IMR-90 (cell line): Measurements from ENCODE around the gene ADGRV1. TPM values are rescaled to one million over a fixed set of nuclear protein-coding genes. Genes with fewer than 3 reads are reported as not detected.

Source experiments
- ATAC-seq: fragments of 200-7000 bp; cut with Tn5 transposase; 2 replicates; pipeline ENCODE4 v1.9.1; 2020; ENCODE audit warnings: low read depth, mild to moderate bottlenecking, moderate library complexity
- BruUV-seq: library from RNA; stranded (reverse); fragments of 400-500 nt; replicated peaks from 2 replicates; lab custom pipeline; 2021; lab: Mats Ljungman, UMichigan
- CTCF ChIA-PET: fragments of 300-600 bp; formaldehyde crosslinking; extraction: SDS; loops from one replicate; lab custom pipeline; 2021; ENCODE audit warnings: antibody characterized with exemption; lab: Yijun Ruan, JAX
- POLR2A ChIA-PET: fragments of 300-600 bp; sonication (Branson Sonifier 250); formaldehyde crosslinking; loops from one replicate; lab custom pipeline; 2022; ENCODE audit warnings: antibody characterized with exemption; ENCODE audit not compliant: unreplicated experiment; lab: Charles Lee
- DNase-seq: peaks from one replicate; pipeline ENCODE4 v3.0.0; 2013
- H2AFZ ChIP-seq: replicated peaks from 2 replicates; pipeline ENCODE3; 2013; ENCODE audit warnings: low read length, mild to moderate bottlenecking; ENCODE audit not compliant: poor library complexity
- H2AK5ac ChIP-seq: 2 replicates; pipeline ENCODE4 v1.6.1; 2013; ENCODE audit warnings: low read depth, low read length, inconsistent platforms
- H2AK9ac ChIP-seq: replicated peaks from 2 replicates; pipeline ENCODE3; 2013; ENCODE audit warnings: mild to moderate bottlenecking, low read depth, low read length, moderate library complexity; ENCODE audit not compliant: poor library complexity
- H2BK120ac ChIP-seq: 2 replicates; pipeline ENCODE4 v1.6.1; 2013; ENCODE audit warnings: low read depth, low read length, inconsistent platforms
- H2BK15ac ChIP-seq: 3 replicates; pipeline ENCODE4 v1.6.1; 2013; ENCODE audit warnings: low read depth, low read length, inconsistent platforms
- H2BK20ac ChIP-seq: 2 replicates; pipeline ENCODE4 v1.6.1; 2013; ENCODE audit warnings: low read depth, mild to moderate bottlenecking, inconsistent platforms, low read length, moderate library complexity
- H2BK5ac ChIP-seq: 2 replicates; pipeline ENCODE4 v1.6.1; 2013; ENCODE audit warnings: mild to moderate bottlenecking, low read depth, low read length, inconsistent platforms; ENCODE audit not compliant: poor library complexity, severe bottlenecking
- H3K14ac ChIP-seq: replicated peaks from 2 replicates; pipeline ENCODE4 v1.6.1; 2013; ENCODE audit warnings: low read depth, low read length, inconsistent platforms
- H3K18ac ChIP-seq: 2 replicates; pipeline ENCODE4 v1.6.1; 2013; ENCODE audit warnings: low read depth, low read length, control low read depth
- H3K23ac ChIP-seq: 2 replicates; pipeline ENCODE4 v1.6.1; 2013; ENCODE audit warnings: low read depth, low read length, inconsistent platforms
- H3K27ac ChIP-seq: 2 replicates; pipeline ENCODE4 v1.5.1; 2013; ENCODE audit warnings: mild to moderate bottlenecking, control low read depth, low read length; ENCODE audit not compliant: insufficient read depth
- H3K27me3 ChIP-seq: 2 replicates; pipeline ENCODE4 v1.6.1; 2013; ENCODE audit warnings: low read length; ENCODE audit not compliant: control insufficient read depth, insufficient read depth
- H3K36me3 ChIP-seq: 2 replicates; pipeline ENCODE4 v1.6.1; 2013; ENCODE audit warnings: low read length, mixed read lengths; ENCODE audit not compliant: control insufficient read depth, insufficient read depth
- H3K4ac ChIP-seq: 2 replicates; pipeline ENCODE4 v1.6.1; 2013; ENCODE audit warnings: low read depth, low read length, inconsistent platforms
- H3K4me1 ChIP-seq: 2 replicates; pipeline ENCODE4 v1.6.1; 2013; ENCODE audit warnings: low read length, mixed read lengths; ENCODE audit not compliant: control insufficient read depth, insufficient read depth
- H3K4me2 ChIP-seq: 2 replicates; pipeline ENCODE4 v1.6.1; 2013; ENCODE audit warnings: low read depth, mild to moderate bottlenecking, control low read depth, low read length, moderate library complexity
- H3K4me3 ChIP-seq: 2 replicates; pipeline ENCODE4 v1.5.1; 2013; ENCODE audit warnings: low read depth, mild to moderate bottlenecking, control low read depth, low read length, moderate library complexity; ENCODE audit not compliant: insufficient read depth
- H3K56ac ChIP-seq: 2 replicates; pipeline ENCODE4 v1.6.1; 2013; ENCODE audit warnings: low read length, inconsistent platforms; ENCODE audit not compliant: insufficient read depth; ENCODE audit errors: extremely low read depth
- H3K79me1 ChIP-seq, 2 experiments: 2 replicates each; pipeline ENCODE4 v1.6.1; 2013; ENCODE audit warnings: low read length in 2 of 2, inconsistent platforms in 1 of 2, low read depth in 1 of 2
- H3K9ac ChIP-seq: 2 replicates; pipeline ENCODE4 v1.6.1; 2013; ENCODE audit warnings: low read depth, low read length, control low read depth
- H3K9me1 ChIP-seq: 2 replicates; pipeline ENCODE4 v1.6.1; 2013; ENCODE audit warnings: low read length, inconsistent platforms; ENCODE audit not compliant: insufficient read depth
- H3K9me3 ChIP-seq: 2 replicates; pipeline ENCODE4 v1.6.1; 2013; ENCODE audit warnings: low read length; ENCODE audit not compliant: control insufficient read depth, insufficient read depth
- H4K20me1 ChIP-seq: 2 replicates; pipeline ENCODE4 v1.6.1; 2013; ENCODE audit warnings: low read length, inconsistent platforms; ENCODE audit not compliant: insufficient read depth
- H4K5ac ChIP-seq: 2 replicates; pipeline ENCODE4 v1.6.1; 2013; ENCODE audit warnings: mild to moderate bottlenecking, low read depth, low read length, control low read depth
- H4K8ac ChIP-seq, 2 experiments: 2 replicates each; pipeline ENCODE4 v1.6.1; 2013; ENCODE audit warnings: low read depth in 2 of 2, low read length in 2 of 2, control low read depth in 1 of 2, inconsistent platforms in 1 of 2
- H4K91ac ChIP-seq: 2 replicates; pipeline ENCODE4 v1.6.1; 2013; ENCODE audit warnings: low read depth, low read length, inconsistent platforms; ENCODE audit not compliant: insufficient read depth
- BHLHE40 ChIP-seq: fragments of 150-350 bp; IDR thresholded peaks from 2 replicates; pipeline ENCODE4 v1.6.1; 2016; ENCODE audit warnings: mild to moderate bottlenecking, low read depth, low read length
- ELK1 ChIP-seq: fragments of 150-350 bp; IDR thresholded peaks from 2 replicates; pipeline ENCODE4 v1.6.1; 2016; ENCODE audit warnings: low read depth, mild to moderate bottlenecking, low read length, moderate library complexity, borderline replicate concordance
- FOS ChIP-seq: fragments of 150-350 bp; IDR thresholded peaks from 2 replicates; pipeline ENCODE4 v1.6.1; 2016; ENCODE audit warnings: low read depth, low read length
- MXI1 ChIP-seq: IDR thresholded peaks from 2 replicates; pipeline ENCODE4 v1.6.1; 2012; ENCODE audit warnings: low read depth, mild to moderate bottlenecking, low read length, moderate library complexity, borderline replicate concordance
- POLR2A ChIP-seq: IDR thresholded peaks from 2 replicates; pipeline ENCODE4 v1.6.1; 2012; ENCODE audit warnings: mild to moderate bottlenecking, low read depth, low read length
- RAD21 ChIP-seq: IDR thresholded peaks from 2 replicates; pipeline ENCODE4 v1.6.1; 2012; ENCODE audit warnings: low read length, improper control_type of control experiment
- RCOR1 ChIP-seq: IDR thresholded peaks from 2 replicates; pipeline ENCODE4 v1.6.1; 2012; ENCODE audit warnings: mild to moderate bottlenecking, low read length, improper control_type of control experiment; ENCODE audit not compliant: insufficient replicate concordance
- RFX5 ChIP-seq: IDR thresholded peaks from 2 replicates; pipeline ENCODE4 v1.8.0; 2012; ENCODE audit warnings: low read depth, mild to moderate bottlenecking, low read length, moderate library complexity
- USF2 ChIP-seq: fragments of 150-350 bp; IDR thresholded peaks from 2 replicates; pipeline ENCODE4 v1.6.1; 2017; ENCODE audit warnings: mild to moderate bottlenecking, antibody characterized with exemption, low read length, low read depth
- WGBS, 2 experiments: methylation state at CpG; one replicate each; pipeline versions ENCODE4 v1.1.5 to v1.1.7; 2013; ENCODE audit warnings: missing lambda C conversion rate in 2 of 2; ENCODE audit not compliant: insufficient read length in 1 of 2; ENCODE audit errors: extremely low coverage in 2 of 2; 5-methylcytosine and 5-hydroxymethylcytosine counted together
- dilution Hi-C: fragments of 300-500 bp; cut with HindIII; formaldehyde crosslinking; loops from one replicate; pipeline ENCODE4 v1.14.3; 2018; ENCODE audit warnings: low sequenced_read_pairs; ENCODE audit not compliant: unreplicated experiment
- in situ Hi-C: fragments of 300-500 bp; cut with MboI; formaldehyde crosslinking; loops from 3 replicates; pipeline ENCODE4 v1.14.3; 2019; ENCODE audit warnings: low sequenced_read_pairs, inconsistent platforms, mixed read lengths
- intact Hi-C: fragments of 100-400 bp; cut with micrococcal nuclease; formaldehyde crosslinking; loops from 2 replicates; pipeline ENCODE4 v1.10.0; 2022
- polyA plus RNA-seq, 3 experiments: library from polyadenylated mRNA; depleted of rRNA; stranded (reverse); fragments of >200 nt; gene quantifications; 2 replicates each; pipeline ENCODE4 v1.2.3, GENCODE V29; 2012; ENCODE audit warnings: low replicate concordance in 1 of 3
- total RNA-seq: library from RNA; depleted of rRNA; stranded (reverse); fragments of >200 nt; gene quantifications from 2 replicates; pipeline ENCODE4 v1.2.3, GENCODE V29; 2012

ADGRV1 gene
- total and polyA plus RNA-seq, 2 of the 4 experiments (the other 2 are of a cell fraction), result under 0.01 TPM; not detected in 1

- H2BK120ac ChIP-seq, result no peak overlapping the region
- H2BK20ac ChIP-seq, result no peak overlapping the region
- no peak overlapping the region for H2AK9ac ChIP-seq
- no peak overlapping the region for H2AFZ ChIP-seq
- no peak overlapping the region for H3K4me2 ChIP-seq
- no peaks in the 10 kb centered on the region for H3K9me1 ChIP-seq
- no peak overlapping the region for H3K4ac ChIP-seq
- H2BK15ac ChIP-seq, result no peak overlapping the region
- H3K56ac ChIP-seq, result no peak overlapping the region
- BruUV-seq, result no TSS peak
- H3K9me3 ChIP-seq, result no peaks in the 10 kb centered on the region
- H4K5ac ChIP-seq, result no peak overlapping the region
- H3K79me1 ChIP-seq, result peaks cover 3 to 5% of the 10 kb centered on the region in 2 experiments; a peak in 3 of 4 replicates
- ChIA-PET POLR2A (no interaction called here), CTCF (no interaction called here)
- WGBS, 2 experiments, result no CpG with 5 or more reads among the region's 3 CpGs
- TF ChIP-seq BHLHE40 (no peak), ELK1 (no peak), RFX5 (no peak), POLR2A (no peak), FOS (no peak), RAD21 (no peak), RCOR1 (no peak), USF2 (no peak), MXI1 (no peak)
- no peak overlapping the region for H3K18ac ChIP-seq
- no peak overlapping the region for H3K23ac ChIP-seq
- no peak overlapping the region for H4K8ac ChIP-seq
- no peaks in the 10 kb centered on the region for H3K4me1 ChIP-seq
- no peak for DNase-seq
- H4K20me1 ChIP-seq, result no peaks in the 10 kb centered on the region
- peaks cover 7% of the 10 kb centered on the region for H3K27me3 ChIP-seq
- no peak overlapping the region for H2BK5ac ChIP-seq
- no peak overlapping the region for H3K14ac ChIP-seq
- intact Hi-C loops, result no loop called here
- H3K9ac ChIP-seq, result no peak overlapping the region
- no peaks in the 10 kb centered on the region for H3K36me3 ChIP-seq
- in situ Hi-C loops, result loop anchor here (10.0 kb wide), 1 partner anchor 99 kb away; no protein-coding TSS in a partner anchor
- no peak overlapping the region for H2AK5ac ChIP-seq
- no peak overlapping the region for H3K27ac ChIP-seq
- no peak for ATAC-seq
- no peak overlapping the region for H3K4me3 ChIP-seq
- dilution Hi-C loops, result no loop called here
- H4K91ac ChIP-seq, result no peak overlapping the region
Observed at GRCh38 chr5:90533794-90534193, 24.8 kb upstream of the ADGRV1 start.
